Activated T-cell treated with anti-CD3 and anti-CD28 coated beads for 48 hours (primary cell): ENCODE results near the gene SRC.

Experiments
- DNase-seq: peaks from one replicate; pipeline ENCODE4 v3.0.0-alpha.2; 2020; ENCODE audit warnings: low read depth

The SRC gene

GRCh38 chr20:37413379-37413778, 67.4 kb downstream of the SRC start:
- DNase-seq, result no peak

GRCh38 chr20:37414224-37415035, 68.5 kb downstream of the SRC start:
- DNase-seq, result no peak

DNA sequence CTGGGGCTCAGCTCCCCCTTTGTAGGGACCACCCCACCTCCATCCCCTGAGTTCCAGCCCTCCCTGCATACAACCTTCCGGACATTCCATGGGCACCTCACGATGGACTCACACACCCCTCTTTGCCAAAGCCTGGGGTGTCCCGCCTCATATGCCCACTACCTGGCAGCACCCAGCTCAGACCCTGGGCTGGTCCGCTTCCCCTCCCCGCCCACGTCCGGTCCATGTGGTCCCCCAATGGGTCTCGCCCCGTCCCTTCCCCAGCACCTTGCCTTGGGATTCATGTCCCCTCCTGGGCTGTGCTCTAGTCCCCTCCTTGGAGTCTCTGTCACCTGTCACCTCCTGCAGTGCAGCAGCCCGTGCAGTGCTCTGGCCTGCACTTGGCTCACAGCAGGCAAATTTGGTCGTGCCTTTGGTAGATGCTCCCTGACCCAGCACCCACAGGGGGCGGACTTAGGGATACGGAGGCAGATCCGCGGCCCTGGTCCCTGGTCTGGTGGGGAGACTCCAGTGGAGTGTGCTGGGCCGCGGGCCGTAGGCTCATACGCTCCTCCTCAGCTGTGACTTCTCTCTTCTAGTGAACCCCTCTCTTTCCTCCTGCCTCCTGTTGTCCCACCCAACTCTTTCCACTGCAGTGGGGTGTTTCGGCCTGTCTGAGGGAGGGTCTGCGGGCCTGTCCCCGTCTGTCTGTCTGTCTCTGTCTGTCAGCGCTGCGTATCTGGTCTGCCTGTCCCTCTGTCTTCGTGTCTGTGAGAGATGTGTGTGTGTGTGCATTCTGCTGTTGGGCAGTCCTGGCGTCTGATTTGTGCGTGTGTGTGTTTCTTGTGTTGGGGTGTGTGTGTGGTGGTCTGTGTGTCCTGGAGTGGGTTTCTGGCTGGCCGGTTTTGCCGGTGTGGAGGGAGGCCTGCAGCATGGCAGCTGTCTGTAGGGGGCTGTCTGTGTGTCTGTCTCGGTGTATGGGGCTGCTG, 69.5 kb downstream of the SRC start:
- no peak for DNase-seq

GRCh38 chr20:37416100-37416847, 70.3 kb downstream of the SRC start:
- DNase-seq, result no peak

DNA sequence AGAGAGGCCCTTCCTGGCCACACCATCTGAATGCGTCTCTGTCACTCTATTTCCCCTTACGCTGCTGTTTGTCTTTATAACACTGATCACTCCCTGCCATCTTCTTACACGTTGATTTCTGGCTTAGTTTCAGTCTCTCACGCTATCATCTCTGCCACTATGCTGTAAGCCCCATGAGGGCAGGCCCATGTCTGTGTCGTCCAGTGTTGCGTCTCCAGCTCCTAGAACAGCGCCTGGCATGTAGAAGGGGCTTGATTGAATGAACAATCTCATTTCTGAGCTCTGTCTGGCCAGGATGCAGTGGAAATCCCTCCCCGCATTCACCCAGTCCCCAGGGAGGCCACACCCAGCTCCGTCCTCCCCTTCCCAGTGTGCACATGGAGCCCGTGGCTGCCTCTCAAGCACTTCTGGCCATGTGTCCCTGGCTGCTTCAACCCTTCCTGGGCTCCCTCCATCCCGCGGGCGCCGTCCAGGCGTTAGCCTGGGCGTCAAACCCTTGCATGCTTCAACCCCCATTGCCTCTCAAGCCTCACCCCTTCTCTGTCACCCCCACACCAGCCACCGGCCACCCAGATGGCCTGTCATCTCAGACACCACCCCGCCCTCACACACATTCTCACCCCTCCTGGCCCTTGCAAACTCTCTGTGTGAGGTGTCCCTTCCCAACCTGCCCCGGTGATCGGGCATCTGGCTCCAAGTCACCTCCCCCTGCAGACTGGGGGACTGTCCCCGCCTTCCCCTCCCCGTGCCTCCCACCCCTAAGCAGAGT, 71.1 kb downstream of the SRC start:
- no peak for DNase-seq

DNA sequence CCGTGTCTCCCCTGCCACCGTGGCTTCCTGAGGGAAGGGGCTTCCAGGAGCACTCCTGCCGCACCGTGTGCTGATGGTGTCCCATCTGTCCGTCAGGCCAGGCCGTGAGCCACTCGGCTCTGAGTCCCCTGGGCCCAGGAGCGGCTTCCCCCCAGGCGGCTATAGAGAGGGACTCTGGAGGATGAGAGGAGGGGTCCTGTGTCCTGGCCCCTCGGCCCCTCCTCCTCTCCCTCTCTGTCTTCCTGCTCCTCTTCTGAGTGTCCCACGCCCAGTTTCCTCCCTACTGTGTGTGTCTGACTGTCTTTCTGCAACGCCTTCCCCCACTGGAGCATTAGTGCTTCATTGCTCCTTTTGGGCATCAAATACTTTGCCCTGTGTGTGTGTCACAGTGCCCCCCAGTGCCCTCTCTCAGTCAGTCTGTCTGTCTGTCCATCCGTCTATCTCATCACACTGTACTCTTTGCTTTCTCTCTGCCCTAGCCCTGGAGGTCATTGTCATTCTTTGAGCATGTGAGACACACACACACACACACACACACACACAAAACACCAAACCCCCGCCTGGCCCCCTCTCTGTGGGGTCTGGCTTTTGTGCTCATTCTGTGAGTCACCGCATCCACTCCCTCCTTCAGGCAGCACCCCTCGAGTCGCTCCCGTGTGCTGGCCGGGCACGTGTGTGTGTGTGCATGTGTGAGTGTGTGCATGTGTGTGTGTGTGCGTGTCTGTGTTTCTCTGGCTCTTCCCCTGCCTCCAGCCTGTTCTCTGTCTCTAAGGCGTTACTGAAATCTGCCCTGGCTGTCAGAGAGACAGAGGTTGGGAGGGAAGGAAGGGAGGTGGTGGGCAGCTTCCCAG, 71.9 kb downstream of the SRC start:
- no peak for DNase-seq

GRCh38 chr20:37418591-37419109, 72.7 kb downstream of the SRC start:
- no peak for DNase-seq

DNA sequence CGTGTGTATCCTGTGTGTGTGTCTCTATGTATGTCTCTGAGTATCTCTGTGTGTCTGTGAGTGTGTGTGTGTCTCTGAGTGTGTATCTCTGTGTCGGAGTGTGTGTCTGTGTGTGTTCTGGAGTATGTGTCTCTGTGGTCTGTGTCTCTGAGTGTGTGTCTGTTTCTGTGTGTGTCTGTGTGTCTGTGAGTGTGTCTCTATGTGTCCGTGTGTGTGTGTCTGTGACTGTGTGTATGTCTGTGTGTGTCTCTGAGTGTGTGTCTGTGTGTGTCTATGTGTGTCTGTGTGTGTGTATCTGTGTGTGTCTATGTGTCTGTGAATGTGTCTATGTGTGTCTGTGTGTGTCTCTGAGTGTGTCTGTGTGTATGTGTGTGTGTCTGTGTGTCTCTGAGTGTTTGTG, 73.4 kb downstream of the SRC start:
- DNase-seq, result no peak

DNA sequence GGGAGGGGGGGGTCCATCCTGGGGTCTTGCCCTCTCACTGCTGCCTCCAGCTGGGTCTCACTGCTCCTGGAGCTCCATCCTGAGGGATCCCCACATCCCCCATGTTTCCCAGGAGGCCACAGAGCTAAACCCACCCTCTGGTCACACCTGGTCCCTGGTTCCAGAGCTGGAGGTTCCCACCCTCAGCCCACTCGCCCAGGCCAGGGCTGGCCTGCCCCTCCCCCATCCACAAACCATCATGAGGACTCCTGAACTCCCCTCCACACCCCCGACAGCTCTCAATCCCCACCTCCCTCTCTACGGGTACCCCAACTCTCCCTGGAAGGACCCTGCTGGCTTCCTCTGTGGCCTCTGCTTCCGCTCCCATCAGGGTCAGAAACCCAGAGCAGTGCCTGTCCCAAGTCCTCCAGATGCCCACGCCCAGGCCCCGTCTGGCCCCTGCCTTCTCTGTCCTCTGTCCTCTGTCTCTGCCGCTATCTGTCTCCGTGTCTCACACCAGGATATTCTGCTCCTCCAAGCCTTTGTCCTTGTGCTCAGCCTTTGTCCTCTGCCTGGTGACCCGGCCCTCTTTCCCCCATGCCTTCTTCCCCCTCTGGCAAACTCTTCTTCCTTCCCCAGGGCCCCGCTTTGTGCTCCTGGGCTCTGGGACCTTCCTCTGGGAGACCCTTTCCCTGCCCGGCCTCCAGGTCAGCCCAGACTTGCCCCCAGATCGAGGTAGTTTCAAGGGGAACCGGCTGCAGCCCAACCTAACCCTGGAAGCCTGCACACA, 74.0 kb downstream of the SRC start:
- no peak for DNase-seq

DNA sequence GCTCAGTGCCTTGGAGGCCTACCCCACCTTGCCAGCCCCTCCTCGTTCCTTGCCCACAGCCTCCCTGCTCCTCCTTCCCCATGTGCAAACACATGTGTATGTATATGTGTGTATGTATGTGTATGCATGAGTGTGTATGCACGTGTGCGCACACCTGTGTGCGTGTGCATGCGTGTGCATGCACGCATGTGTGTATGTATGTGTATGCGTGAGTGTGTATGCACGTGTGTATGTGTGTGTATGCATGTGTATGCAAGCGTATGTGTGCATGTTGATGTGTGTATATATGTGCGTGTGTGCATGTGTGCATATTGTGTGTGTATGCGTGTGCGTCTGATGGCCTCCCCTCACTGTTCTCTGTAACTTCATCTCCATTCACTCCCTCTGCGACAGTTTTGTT, 74.7 kb downstream of the SRC start:
- DNase-seq, result no peak

DNA sequence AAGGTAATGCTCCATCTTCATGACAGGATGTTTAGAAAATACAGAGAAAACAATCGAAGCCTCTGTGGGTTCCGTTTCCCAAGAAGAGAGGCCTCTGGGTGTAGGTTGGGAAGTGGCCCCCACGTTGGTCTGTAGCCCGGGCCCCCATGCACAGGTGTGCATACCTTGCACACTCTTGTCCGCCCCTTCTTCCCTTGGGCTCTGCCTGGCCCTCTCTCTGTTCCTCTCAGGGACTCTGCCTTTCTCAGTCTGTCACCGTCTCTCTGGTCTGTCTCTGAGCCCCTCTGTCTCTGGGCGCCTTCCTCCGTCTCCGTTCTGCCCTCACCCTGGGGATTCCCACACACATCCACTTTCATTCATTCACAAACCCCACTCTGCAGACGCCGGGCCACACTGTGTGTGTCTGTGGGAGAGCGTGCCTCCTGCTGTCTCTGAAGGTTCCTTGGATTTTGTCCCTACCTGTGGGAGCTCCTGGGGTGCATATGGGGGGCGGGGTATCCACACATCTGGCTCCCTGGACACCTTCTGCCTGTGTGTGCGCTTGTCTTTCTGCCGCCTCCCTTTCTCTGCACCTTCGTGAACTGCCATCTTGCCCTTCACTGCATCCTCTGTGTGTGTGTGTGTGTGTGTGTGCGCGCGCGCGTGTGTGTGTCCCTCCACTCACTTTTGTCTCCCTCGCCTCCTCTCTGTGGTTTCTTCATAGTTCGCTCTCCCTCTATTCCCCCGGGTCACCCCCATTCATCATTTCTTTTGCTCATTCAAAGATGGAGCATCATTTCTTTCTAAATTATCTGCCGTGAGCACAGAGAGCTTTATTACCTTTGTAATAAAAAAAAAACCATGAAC, 75.3 kb downstream of the SRC start:
- DNase-seq, result no peak

GRCh38 chr20:37421988-37422387, 76.0 kb downstream of the SRC start:
- no peak for DNase-seq

- no peak for DNase-seq
Measured at GRCh38 chr20:37422791-37423286, 76.9 kb downstream of the SRC start.

GRCh38 chr20:37423545-37423944, 77.6 kb downstream of the SRC start:
- no peak for DNase-seq

DNA sequence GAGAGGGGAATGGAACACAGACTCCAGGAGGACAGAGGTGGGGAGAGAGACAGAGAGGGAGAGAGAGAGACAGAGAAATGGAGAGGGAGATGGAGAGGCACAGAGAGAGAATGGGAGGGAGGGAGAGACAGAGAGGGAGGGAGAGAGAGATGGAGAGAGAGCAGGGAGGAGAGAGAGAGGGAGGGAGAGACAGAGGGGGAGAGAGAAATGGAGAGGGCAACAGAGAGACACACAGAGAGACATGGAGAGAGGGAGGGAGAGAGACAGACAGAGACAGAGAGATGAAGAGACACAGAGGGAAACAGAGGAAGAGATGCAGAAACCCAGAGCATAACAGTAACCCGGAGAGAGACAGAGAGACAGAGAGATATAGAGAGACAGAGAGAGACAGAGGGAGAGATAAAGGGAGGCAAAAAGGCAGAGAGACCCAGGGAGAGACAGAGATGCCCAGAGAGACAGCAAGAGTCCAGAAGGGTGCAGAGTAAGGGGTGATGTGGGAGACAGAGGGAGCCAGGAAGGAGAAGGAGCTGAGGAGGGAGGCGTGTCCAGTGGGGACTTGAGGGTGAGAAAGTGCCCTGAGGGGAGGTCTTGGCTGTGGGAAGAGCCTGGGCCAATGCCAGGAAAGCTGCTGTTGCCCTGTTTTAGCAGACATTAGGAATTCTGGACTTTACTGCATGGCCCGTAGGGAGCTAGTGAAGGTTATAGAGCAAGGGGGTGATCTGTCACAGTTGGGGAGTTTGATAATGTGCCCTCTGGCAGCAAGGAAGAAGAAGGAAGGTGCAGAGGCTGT, 78.3 kb downstream of the SRC start:
- no peak for DNase-seq

DNA sequence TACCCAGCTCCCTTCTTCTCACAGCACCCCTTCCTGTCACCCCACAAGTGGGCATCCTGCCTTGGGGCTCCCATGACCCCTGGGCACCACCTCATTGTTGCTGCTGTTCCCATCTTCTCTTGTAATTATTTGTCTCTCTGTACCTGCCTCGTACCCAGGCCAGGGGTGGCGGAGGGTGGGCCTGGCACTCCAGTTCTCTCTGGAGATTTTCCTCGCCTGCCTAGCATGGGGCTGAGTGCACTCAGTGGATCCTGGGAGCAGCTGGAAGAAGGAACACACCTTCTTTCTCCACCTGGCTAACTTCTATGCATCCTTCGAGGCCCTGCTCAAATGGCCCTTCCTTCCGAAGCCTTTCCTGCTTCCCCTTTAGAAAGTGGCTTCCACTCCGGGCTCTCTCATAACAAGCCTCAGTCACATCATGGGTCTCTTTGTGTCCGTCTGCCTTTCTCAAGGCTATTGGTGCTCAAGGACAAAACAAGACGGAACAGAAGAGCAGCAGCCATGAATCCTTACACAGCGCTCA, 79.2 kb downstream of the SRC start:
- no peak for DNase-seq

DNA sequence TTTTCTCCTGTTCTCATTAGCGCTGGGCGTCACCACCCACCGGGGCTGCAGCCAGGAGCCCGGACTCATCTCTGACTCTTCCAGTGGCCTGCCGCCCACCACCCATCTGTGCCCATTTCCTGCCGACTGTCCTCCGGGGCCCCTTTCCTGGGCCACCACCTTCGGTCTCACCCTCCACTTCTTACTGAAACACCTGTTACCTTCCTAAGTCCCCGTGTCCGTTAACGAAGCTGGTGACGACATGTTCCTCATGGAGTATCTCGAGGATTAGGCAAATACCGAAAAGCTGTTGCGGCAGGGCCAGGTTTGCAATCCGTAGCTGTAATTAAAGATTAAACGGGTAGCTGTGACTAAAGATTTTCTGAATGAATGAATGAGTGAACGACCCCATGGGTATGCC, 80.2 kb downstream of the SRC start:
- no peak for DNase-seq
